HCT116 (cell line): ENCODE results near the gene B4GALNT3. TPM values are rescaled to one million over a fixed set of nuclear protein-coding genes. Genes with fewer than 3 reads are reported as not detected.

ENCODE experiments used
- ATAC-seq: fragments of 200-7000 bp; cut with Tn5 transposase; 2 replicates; pipeline ENCODE4 v1.9.1; 2020; ENCODE audit warnings: mild to moderate bottlenecking, moderate library complexity
- BruUV-seq: library from RNA; stranded (reverse); fragments of 400-500 nt; replicated peaks from 2 replicates; lab custom pipeline; 2021; lab: Mats Ljungman, UMichigan
- CTCF ChIA-PET: fragments of 300-600 bp; sonication (Branson Sonifier 250); formaldehyde crosslinking; loops from one replicate; lab custom pipeline; 2021; ENCODE audit warnings: antibody characterized with exemption; lab: Charles Lee
- POLR2A ChIA-PET: fragments of 300-600, 350-600 bp; sonication (Branson Sonifier 250); formaldehyde crosslinking; loops from one replicate; lab custom pipeline; 2021; ENCODE audit warnings: antibody characterized with exemption; lab: Charles Lee
- RAD21 ChIA-PET, 2 experiments: fragments of 300-600 bp; sonication (Branson Sonifier 250); formaldehyde crosslinking; loops; one replicate each; lab custom pipeline; 2023; ENCODE audit warnings: low total read pairs in 2 of 2; ENCODE audit not compliant: uncharacterized antibody in 2 of 2, unreplicated experiment in 2 of 2, low non-redundant PET in 1 of 2; lab: Charles Lee
- DNase-seq: peaks from one replicate; pipeline ENCODE4 v3.0.0-alpha.2; 2010; ENCODE audit warnings: low read depth, low spot score
- H2AFZ ChIP-seq: fragments of 200-600 bp; shearing (Covaris generic), sonication (generic); 2 replicates; pipeline ENCODE4 v1.6.1; 2017; ENCODE audit warnings: low read depth, mixed run types, mixed read lengths, antibody characterized with exemption, low read length; ENCODE audit not compliant: poor library complexity, severe bottlenecking
- H3K27ac ChIP-seq: 2 replicates; pipeline ENCODE4 v1.5.1; 2012; ENCODE audit warnings: low read depth, low read length
- H3K27me3 ChIP-seq: fragments of 200-600 bp; sonication (generic); 2 replicates; pipeline ENCODE4 v1.6.1; 2016; ENCODE audit warnings: mixed run types, low read length, mixed read lengths; ENCODE audit not compliant: insufficient read depth
- H3K36me3 ChIP-seq, 2 experiments: fragments of 200-500 bp in 1 of 2; fragments of 200-600 bp in 1 of 2; sonication (Bioruptor generic) in 1 of 2; sonication (generic) in 1 of 2; 2 replicates each; pipeline versions ENCODE4 v1.5.1 to v1.6.1; 2014 to 2016; ENCODE audit warnings: low read length in 2 of 2, inconsistent platforms in 1 of 2, mixed read lengths in 1 of 2, mixed run types in 1 of 2; ENCODE audit not compliant: insufficient read depth in 2 of 2, control insufficient read depth in 1 of 2
- H3K4me1 ChIP-seq, 2 experiments: fragments of 200-600 bp in 1 of 2; sonication (generic) in 1 of 2; 2 replicates each; pipeline versions ENCODE4 v1.5.1 to v1.6.1; 2012 to 2017; ENCODE audit warnings: low read length in 2 of 2, inconsistent platforms in 1 of 2, mild to moderate bottlenecking in 1 of 2, mixed read lengths in 1 of 2, mixed run types in 1 of 2, moderate library complexity in 1 of 2; ENCODE audit not compliant: insufficient read depth in 2 of 2, control insufficient read depth in 1 of 2
- H3K4me2 ChIP-seq: fragments of 200-600 bp; sonication (generic); 2 replicates; pipeline ENCODE4 v1.6.1; 2017; ENCODE audit warnings: mixed run types, low read length, mixed read lengths
- H3K4me3 ChIP-seq, 2 experiments: fragments of 200-600 bp in 1 of 2; sonication (generic) in 1 of 2; replicated peaks in 1 of 2; 2 replicates each; pipeline ENCODE4 v1.5.1; 2011 to 2016; ENCODE audit warnings: low read length in 2 of 2, control low read depth in 1 of 2, low read depth in 1 of 2, mild to moderate bottlenecking in 1 of 2, mixed read lengths in 1 of 2, mixed run types in 1 of 2
- H3K79me2 ChIP-seq: fragments of 200-600 bp; sonication (generic); 2 replicates; pipeline ENCODE4 v1.6.1; 2017; ENCODE audit warnings: mild to moderate bottlenecking, mixed run types, low read length, moderate library complexity, mixed read lengths; ENCODE audit not compliant: insufficient read depth
- H3K9ac ChIP-seq: fragments of 200-600 bp; sonication (generic); 2 replicates; pipeline ENCODE4 v1.6.1; 2016; ENCODE audit warnings: low read length, mixed read lengths
- H3K9me2 ChIP-seq: fragments of 200-600 bp; sonication (generic), shearing (Covaris generic); 2 replicates; pipeline ENCODE4 v1.6.1; 2017; ENCODE audit warnings: mixed run types, mild to moderate bottlenecking, moderate library complexity; ENCODE audit not compliant: insufficient read depth
- H3K9me3 ChIP-seq, 2 experiments: fragments of 200-500 bp in 1 of 2; fragments of 200-600 bp in 1 of 2; sonication (Bioruptor generic) in 1 of 2; sonication (generic) in 1 of 2; 2 replicates each; pipeline ENCODE4 v1.6.1; 2014 to 2017; ENCODE audit warnings: low read length in 2 of 2, mixed read lengths in 2 of 2, inconsistent platforms in 1 of 2, low read depth in 1 of 2, mild to moderate bottlenecking in 1 of 2, mixed run types in 1 of 2, moderate library complexity in 1 of 2; ENCODE audit not compliant: control insufficient read depth in 1 of 2, insufficient read depth in 1 of 2
- H4K20me1 ChIP-seq: fragments of 200-600 bp; sonication (generic), shearing (Covaris generic); 2 replicates; pipeline ENCODE4 v1.6.1; 2017; ENCODE audit warnings: mixed run types, mild to moderate bottlenecking, moderate library complexity; ENCODE audit not compliant: insufficient read depth
- ATF3 ChIP-seq: IDR thresholded peaks from 2 replicates; pipeline ENCODE4 v1.6.1; 2012
- CBX3 ChIP-seq: IDR thresholded peaks from 2 replicates; pipeline ENCODE4 v1.6.1; 2012; ENCODE audit warnings: low read depth
- CEBPB ChIP-seq: IDR thresholded peaks from 2 replicates; pipeline ENCODE4 v1.6.1; 2012; ENCODE audit warnings: low read depth
- ELF1 ChIP-seq: IDR thresholded peaks from 2 replicates; pipeline ENCODE4 v1.6.1; 2012; ENCODE audit warnings: low read depth, borderline replicate concordance
- EZH2 ChIP-seq: fragments of 200-600 bp; sonication (generic); IDR thresholded peaks from 2 replicates; pipeline ENCODE4 v1.6.1; 2017; ENCODE audit warnings: antibody characterized with exemption, mixed run types
- EZH2phosphoT487 ChIP-seq: fragments of 200-600 bp; IDR thresholded peaks from 2 replicates; pipeline ENCODE4 v1.6.1; 2018; ENCODE audit warnings: antibody characterized with exemption, borderline replicate concordance
- FOSL1 ChIP-seq: IDR thresholded peaks from 2 replicates; pipeline ENCODE4 v1.6.1; 2012; ENCODE audit warnings: low read depth
- JUND ChIP-seq: IDR thresholded peaks from 2 replicates; pipeline ENCODE4 v1.6.1; 2012
- MAX ChIP-seq: IDR thresholded peaks from 2 replicates; pipeline ENCODE4 v1.6.1; 2012
- POLR2A ChIP-seq: IDR thresholded peaks from 2 replicates; pipeline ENCODE4 v1.7.0; 2011; ENCODE audit warnings: borderline replicate concordance; ENCODE audit not compliant: insufficient read depth, insufficient read length; ENCODE audit errors: extremely low read depth
- RAD21 ChIP-seq: IDR thresholded peaks from 2 replicates; pipeline ENCODE4 v1.6.1; 2012; ENCODE audit warnings: low read depth, mild to moderate bottlenecking
- REST ChIP-seq: IDR thresholded peaks from 2 replicates; pipeline ENCODE4 v1.6.1; 2012; ENCODE audit warnings: low read depth
- SIN3A ChIP-seq: IDR thresholded peaks from 2 replicates; pipeline ENCODE4 v1.6.1; 2012; ENCODE audit warnings: low read depth
- SRF ChIP-seq: IDR thresholded peaks from 2 replicates; pipeline ENCODE4 v1.6.1; 2012; ENCODE audit warnings: low read depth
- TCF7L2 ChIP-seq: IDR thresholded peaks from 2 replicates; pipeline ENCODE4 v1.7.0; 2011; ENCODE audit warnings: borderline replicate concordance, inconsistent platforms; ENCODE audit not compliant: insufficient read depth, insufficient read length; ENCODE audit errors: extremely low read depth
- YY1 ChIP-seq: IDR thresholded peaks from 2 replicates; pipeline ENCODE4 v1.6.1; 2011; ENCODE audit warnings: low read length, low read depth, moderate library complexity, mild to moderate bottlenecking; ENCODE audit not compliant: insufficient replicate concordance; ENCODE audit errors: extremely low read depth
- ZFX ChIP-seq: fragments of 450-650 bp; IDR thresholded peaks from 2 replicates; pipeline ENCODE4 v1.6.1; 2017
- ZNF274 ChIP-seq: fragments of 200-500 bp; sonication (Bioruptor generic); IDR thresholded peaks from 2 replicates; pipeline ENCODE4 v1.6.1; 2014; ENCODE audit warnings: mild to moderate bottlenecking, low read depth, low read length, inconsistent platforms
- intact Hi-C: fragments of 100-400 bp; cut with micrococcal nuclease; formaldehyde crosslinking; loops from 2 replicates; pipeline ENCODE4 v1.10.0; 2022
- total RNA-seq: library from RNA; stranded (reverse); gene quantifications from one replicate; pipeline ENCODE4 v1.2.1, GENCODE V29; 2021; ENCODE audit not compliant: unreplicated experiment
- TF ChIP-seq, protein P1 (sequence below): IDR thresholded peaks from 2 replicates; pipeline ENCODE4 v1.6.1; 2011; ENCODE audit warnings: mild to moderate bottlenecking, low read length, moderate library complexity; ENCODE audit not compliant: insufficient replicate concordance; ENCODE audit errors: extremely low read depth
- TF ChIP-seq, protein P2 (sequence below), 3 experiments: fragments of 200-600 bp in 1 of 3; sonication (generic) in 1 of 3; IDR thresholded peaks in 2 of 3; conservative IDR thresholded peaks in 1 of 3; 2 replicates each; pipeline ENCODE4 v1.5.1; 2012 to 2017; ENCODE audit warnings: low read depth in 2 of 3, low read length in 2 of 3, antibody characterized with exemption in 1 of 3, borderline replicate concordance in 1 of 3, control low read depth in 1 of 3, mild to moderate bottlenecking in 1 of 3, mixed read lengths in 1 of 3, mixed run types in 1 of 3, moderate library complexity in 1 of 3; ENCODE audit not compliant: insufficient read depth in 1 of 3

The B4GALNT3 gene
- total RNA-seq, 1 experiment from 2014 or later = 18.2 TPM

- no peaks in the 10 kb centered on the region for H3K9me3 ChIP-seq
- no peaks in the 10 kb centered on the region for H3K79me2 ChIP-seq
- POLR2A ChIA-PET = no interaction called here
- ATAC-seq = no peak
- BruUV-seq = no TSS peak
- intact Hi-C loops = no loop called here
- no peak overlapping the region for H3K9ac ChIP-seq
- TF ChIP-seq, protein P1, sequence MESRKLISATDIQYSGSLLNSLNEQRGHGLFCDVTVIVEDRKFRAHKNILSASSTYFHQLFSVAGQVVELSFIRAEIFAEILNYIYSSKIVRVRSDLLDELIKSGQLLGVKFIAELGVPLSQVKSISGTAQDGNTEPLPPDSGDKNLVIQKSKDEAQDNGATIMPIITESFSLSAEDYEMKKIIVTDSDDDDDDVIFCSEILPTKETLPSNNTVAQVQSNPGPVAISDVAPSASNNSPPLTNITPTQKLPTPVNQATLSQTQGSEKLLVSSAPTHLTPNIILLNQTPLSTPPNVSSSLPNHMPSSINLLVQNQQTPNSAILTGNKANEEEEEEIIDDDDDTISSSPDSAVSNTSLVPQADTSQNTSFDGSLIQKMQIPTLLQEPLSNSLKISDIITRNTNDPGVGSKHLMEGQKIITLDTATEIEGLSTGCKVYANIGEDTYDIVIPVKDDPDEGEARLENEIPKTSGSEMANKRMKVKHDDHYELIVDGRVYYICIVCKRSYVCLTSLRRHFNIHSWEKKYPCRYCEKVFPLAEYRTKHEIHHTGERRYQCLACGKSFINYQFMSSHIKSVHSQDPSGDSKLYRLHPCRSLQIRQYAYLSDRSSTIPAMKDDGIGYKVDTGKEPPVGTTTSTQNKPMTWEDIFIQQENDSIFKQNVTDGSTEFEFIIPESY = no peak
- no peak for TF ChIP-seq REST
- no peak for TF ChIP-seq MAX
- TF ChIP-seq POLR2A = no peak
- TF ChIP-seq CEBPB = no peak
- TF ChIP-seq JUND = no peak
- TF ChIP-seq ELF1 = no peak
- TF ChIP-seq, protein P2, sequence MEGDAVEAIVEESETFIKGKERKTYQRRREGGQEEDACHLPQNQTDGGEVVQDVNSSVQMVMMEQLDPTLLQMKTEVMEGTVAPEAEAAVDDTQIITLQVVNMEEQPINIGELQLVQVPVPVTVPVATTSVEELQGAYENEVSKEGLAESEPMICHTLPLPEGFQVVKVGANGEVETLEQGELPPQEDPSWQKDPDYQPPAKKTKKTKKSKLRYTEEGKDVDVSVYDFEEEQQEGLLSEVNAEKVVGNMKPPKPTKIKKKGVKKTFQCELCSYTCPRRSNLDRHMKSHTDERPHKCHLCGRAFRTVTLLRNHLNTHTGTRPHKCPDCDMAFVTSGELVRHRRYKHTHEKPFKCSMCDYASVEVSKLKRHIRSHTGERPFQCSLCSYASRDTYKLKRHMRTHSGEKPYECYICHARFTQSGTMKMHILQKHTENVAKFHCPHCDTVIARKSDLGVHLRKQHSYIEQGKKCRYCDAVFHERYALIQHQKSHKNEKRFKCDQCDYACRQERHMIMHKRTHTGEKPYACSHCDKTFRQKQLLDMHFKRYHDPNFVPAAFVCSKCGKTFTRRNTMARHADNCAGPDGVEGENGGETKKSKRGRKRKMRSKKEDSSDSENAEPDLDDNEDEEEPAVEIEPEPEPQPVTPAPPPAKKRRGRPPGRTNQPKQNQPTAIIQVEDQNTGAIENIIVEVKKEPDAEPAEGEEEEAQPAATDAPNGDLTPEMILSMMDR (IDR thresholded peaks at IDR 0.05 in 2 of 3, conservative IDR thresholded peaks at IDR 0.05 in 1 of 3; ENCODE audit: borderline replicate concordance in 1 of 3, insufficient read depth in 1 of 3, low read depth in 2 of 3, low read length in 2 of 3) = no peak
- no peak for TF ChIP-seq RAD21
- TF ChIP-seq TCF7L2 = no peak
- no peak for TF ChIP-seq ZNF274
- no peak for TF ChIP-seq ZFX
- no peak for TF ChIP-seq ATF3
- TF ChIP-seq SIN3A = no peak
- no peak for TF ChIP-seq CBX3
- TF ChIP-seq FOSL1 = no peak
- no peak for TF ChIP-seq EZH2
- TF ChIP-seq SRF = no peak
- no peak for TF ChIP-seq EZH2phosphoT487
- TF ChIP-seq YY1 = no peak
- TF ChIP-seq, all 23 proteins: peak for 0
- no peaks in the 10 kb centered on the region for H3K27me3 ChIP-seq
- H2AFZ ChIP-seq = no peak overlapping the region
- H3K27ac ChIP-seq = no peak overlapping the region
- no peaks in the 10 kb centered on the region for H4K20me1 ChIP-seq
- no peaks in the 10 kb centered on the region for H3K36me3 ChIP-seq
- no peaks in the 10 kb centered on the region for H3K9me2 ChIP-seq
- peaks cover 21 to 25% of the 10 kb centered on the region in 2 experiments for H3K4me1 ChIP-seq
- no peak overlapping the region for H3K4me3 ChIP-seq
- DNase-seq = no peak
- ChIA-PET CTCF (no interaction called here), RAD21 (no interaction called here)
- no peak overlapping the region for H3K4me2 ChIP-seq
Observed at GRCh38 chr12:513446-513845, 53.7 kb downstream of the B4GALNT3 start.
